ENCODE measurements around the gene NRP1.

DNA sequence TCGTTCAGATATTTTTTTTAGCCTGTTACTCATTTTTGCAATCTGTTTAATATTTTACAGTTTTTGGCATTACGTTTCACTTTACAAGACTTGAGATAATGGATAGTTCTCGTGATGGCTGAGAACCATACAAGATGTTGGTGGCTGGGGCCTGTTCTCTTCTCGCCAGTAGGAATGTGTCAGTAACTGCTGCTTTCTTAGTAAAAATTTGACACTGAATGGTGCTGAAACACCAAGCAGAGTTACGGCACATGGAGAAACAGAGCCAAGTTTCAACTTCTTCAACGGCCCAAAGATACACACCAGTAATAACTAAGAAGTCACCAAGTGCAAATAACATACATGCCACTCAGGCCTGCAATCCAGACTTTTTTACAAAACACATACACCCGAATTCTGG lies 130.4 kb downstream of the NRP1 start:
- TF ChIP-seq, protein P1, sequence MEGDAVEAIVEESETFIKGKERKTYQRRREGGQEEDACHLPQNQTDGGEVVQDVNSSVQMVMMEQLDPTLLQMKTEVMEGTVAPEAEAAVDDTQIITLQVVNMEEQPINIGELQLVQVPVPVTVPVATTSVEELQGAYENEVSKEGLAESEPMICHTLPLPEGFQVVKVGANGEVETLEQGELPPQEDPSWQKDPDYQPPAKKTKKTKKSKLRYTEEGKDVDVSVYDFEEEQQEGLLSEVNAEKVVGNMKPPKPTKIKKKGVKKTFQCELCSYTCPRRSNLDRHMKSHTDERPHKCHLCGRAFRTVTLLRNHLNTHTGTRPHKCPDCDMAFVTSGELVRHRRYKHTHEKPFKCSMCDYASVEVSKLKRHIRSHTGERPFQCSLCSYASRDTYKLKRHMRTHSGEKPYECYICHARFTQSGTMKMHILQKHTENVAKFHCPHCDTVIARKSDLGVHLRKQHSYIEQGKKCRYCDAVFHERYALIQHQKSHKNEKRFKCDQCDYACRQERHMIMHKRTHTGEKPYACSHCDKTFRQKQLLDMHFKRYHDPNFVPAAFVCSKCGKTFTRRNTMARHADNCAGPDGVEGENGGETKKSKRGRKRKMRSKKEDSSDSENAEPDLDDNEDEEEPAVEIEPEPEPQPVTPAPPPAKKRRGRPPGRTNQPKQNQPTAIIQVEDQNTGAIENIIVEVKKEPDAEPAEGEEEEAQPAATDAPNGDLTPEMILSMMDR (conservative IDR thresholded peaks at IDR 0.05; ENCODE audit: low read depth, low read length): no peak
- TF ChIP-seq EZH2 (IDR thresholded peaks at IDR 0.05; ENCODE audit: low read length, unreplicated experiment) (no peak), EZH2phosphoT487 (IDR thresholded peaks at IDR 0.05; ENCODE audit: borderline replicate concordance, low read length) (no peak)

Data from PC-3 (cell line).